DMS53 (cell line): ENCODE data around the gene FAM89A.
A peak's percentile ranks its signal among the peaks of the same experiment; 100 is the strongest.
"Not testable (repeated sequence)": the region's sequence is repeated elsewhere in the genome, so short reads cannot be mapped to it uniquely, and the experiment has no call there.

Experiments used
- DNase-seq: peaks from one replicate; lab custom pipeline; 2025; lab: John Stamatoyannopoulos, UW

Gene FAM89A

GRCh38 chr1:231032963-231033362 is 7.1 kb downstream of the FAM89A start:
- no peak for DNase-seq

GRCh38 chr1:231029841-231030240 is 10.2 kb downstream of the FAM89A start:
- DNase-seq = no peak

- DNase-seq = not testable (repeated sequence)
Observed at GRCh38 chr1:231029247-231029646, 10.8 kb downstream of the FAM89A start.

- peak; percentile 16 for DNase-seq
Observed at GRCh38 chr1:231028682-231029081, 11.4 kb downstream of the FAM89A start.

- DNase-seq = no peak
Observed at GRCh38 chr1:231027971-231028370, 12.1 kb downstream of the FAM89A start.

- DNase-seq = no peak
Observed at GRCh38 chr1:231027136-231027925, 12.7 kb downstream of the FAM89A start.

- DNase-seq = no peak
Observed at GRCh38 chr1:231026576-231026975, 13.5 kb downstream of the FAM89A start.

GRCh38 chr1:231023150-231023549 is 16.9 kb downstream of the FAM89A start:
- no peak for DNase-seq

GRCh38 chr1:231022543-231022942 is 17.5 kb downstream of the FAM89A start:
- not testable (repeated sequence) for DNase-seq

- no peak for DNase-seq
Observed at GRCh38 chr1:231021540-231022031, 18.5 kb downstream of the FAM89A start.

- DNase-seq = no peak
Observed at GRCh38 chr1:231020816-231021215, 19.2 kb downstream of the FAM89A start.

- no peak for DNase-seq
Observed at GRCh38 chr1:231020139-231020601, 19.9 kb downstream of the FAM89A start.

- no peak for DNase-seq
Observed at GRCh38 chr1:231019711-231020110, 20.3 kb downstream of the FAM89A start.

- no peak for DNase-seq
Observed at GRCh38 chr1:231016966-231017365, 23.1 kb downstream of the FAM89A start.

- DNase-seq = no peak
Observed at GRCh38 chr1:231016234-231016633, 23.8 kb downstream of the FAM89A start.

- DNase-seq = no peak
Observed at GRCh38 chr1:231013391-231014015, 26.6 kb downstream of the FAM89A start.

- DNase-seq = no peak
Observed at GRCh38 chr1:231011963-231012362, 28.1 kb downstream of the FAM89A start.

- no peak for DNase-seq
Observed at GRCh38 chr1:231011360-231011759, 28.7 kb downstream of the FAM89A start.

GRCh38 chr1:231007535-231007934 is 32.5 kb downstream of the FAM89A start:
- not testable (repeated sequence) for DNase-seq

- no peak for DNase-seq
Observed at GRCh38 chr1:231001892-231002291, 38.2 kb downstream of the FAM89A start.

GRCh38 chr1:231000639-231001038 is 39.4 kb downstream of the FAM89A start:
- no peak for DNase-seq

GRCh38 chr1:231000201-231000600 is 39.9 kb downstream of the FAM89A start:
- no peak for DNase-seq

GRCh38 chr1:230994860-230995259 is 45.2 kb downstream of the FAM89A start:
- DNase-seq = no peak
